Caco-2 (cell line): ENCODE measurements around the gene LRRC36. TPM values are rescaled to one million over a fixed set of nuclear protein-coding genes. Genes with fewer than 3 reads are reported as not detected.

Experiments
- BruUV-seq: library from RNA; stranded (reverse); fragments of 400-500 nt; replicated peaks from 2 replicates; lab custom pipeline; 2021; lab: Mats Ljungman, UMichigan
- CTCF ChIA-PET: fragments of 300-600 bp; sonication (Branson Sonifier 250); formaldehyde crosslinking; loops from one replicate; lab custom pipeline; 2022; ENCODE audit warnings: antibody characterized with exemption; lab: Charles Lee
- POLR2A ChIA-PET: fragments of 300-600 bp; sonication (Branson Sonifier 250); formaldehyde crosslinking; loops from one replicate; lab custom pipeline; 2022; ENCODE audit warnings: antibody characterized with exemption; lab: Charles Lee
- DNase-seq, 2 experiments: peaks; one replicate each; pipeline versions ENCODE4 v3.0.0 to v3.0.0-alpha.2; 2020 to 2022
- H3K27me3 ChIP-seq: replicated peaks from 2 replicates; pipeline ENCODE4 v1.6.0; 2011; ENCODE audit warnings: low read length; ENCODE audit not compliant: control insufficient read depth, insufficient read depth
- H3K36me3 ChIP-seq: 2 replicates; pipeline ENCODE4 v1.5.1; 2011; ENCODE audit warnings: low read length; ENCODE audit not compliant: control insufficient read depth, insufficient read depth
- H3K4me1 ChIP-seq: fragments of 250-450 bp; sonication (Bioruptor Pico); 2 replicates; pipeline ENCODE4 v1.5.1; 2020; ENCODE audit warnings: mild to moderate bottlenecking
- H3K4me3 ChIP-seq: 2 replicates; pipeline ENCODE4 v1.5.1; 2011; ENCODE audit warnings: low read depth, mild to moderate bottlenecking, control low read depth, low read length
- H3K9me3 ChIP-seq: fragments of 250-450 bp; sonication (Bioruptor Pico); 2 replicates; pipeline ENCODE4 v1.5.1; 2020; ENCODE audit warnings: mild to moderate bottlenecking, moderate library complexity
- H3K27ac Mint-ChIP-seq: one replicate; pipeline ENCODE4 v1.8.0; 2022; ENCODE audit warnings: mixed read lengths; ENCODE audit not compliant: unreplicated experiment
- H3K27me3 Mint-ChIP-seq: one replicate; pipeline ENCODE4 v1.8.0; 2022; ENCODE audit warnings: mixed read lengths; ENCODE audit not compliant: insufficient read depth, unreplicated experiment
- H3K36me3 Mint-ChIP-seq: one replicate; pipeline ENCODE4 v1.8.0; 2022; ENCODE audit warnings: mild to moderate bottlenecking, mixed read lengths; ENCODE audit not compliant: insufficient read depth, unreplicated experiment
- H3K4me1 Mint-ChIP-seq: one replicate; pipeline ENCODE4 v1.8.0; 2022; ENCODE audit warnings: low read depth, mixed read lengths; ENCODE audit not compliant: unreplicated experiment
- H3K4me3 Mint-ChIP-seq: one replicate; pipeline ENCODE4 v1.8.0; 2022; ENCODE audit warnings: mild to moderate bottlenecking, moderate library complexity, mixed read lengths; ENCODE audit not compliant: unreplicated experiment
- H3K9me3 Mint-ChIP-seq: one replicate; pipeline ENCODE4 v1.8.0; 2022; ENCODE audit warnings: mixed read lengths; ENCODE audit not compliant: unreplicated experiment
- CTCF ChIP-seq, 2 experiments: fragments of 200-600 bp in 1 of 2; IDR thresholded peaks; 1 replicate in 1 of 2; 2 replicates in 1 of 2; pipeline versions ENCODE4 v1.5.1 to v1.8.0; 2011 to 2022; ENCODE audit warnings: antibody characterized with exemption in 1 of 2, control low read depth in 1 of 2, inconsistent platforms in 1 of 2, low read depth in 1 of 2, low read length in 1 of 2, mild to moderate bottlenecking in 1 of 2, moderate library complexity in 1 of 2; ENCODE audit not compliant: insufficient read depth in 1 of 2, severe bottlenecking in 1 of 2, unreplicated experiment in 1 of 2
- intact Hi-C: fragments of 100-400 bp; cut with micrococcal nuclease; formaldehyde crosslinking; loops from one replicate; pipeline ENCODE4 v1.10.0; 2022; ENCODE audit not compliant: unreplicated experiment
- total RNA-seq: library from RNA; stranded (reverse); gene quantifications from 2 replicates; pipeline ENCODE4 v1.2.3, GENCODE V29; 2022

The LRRC36 gene
- total RNA-seq, 1 experiment from 2014 or later = not detected

- Mint-ChIP-seq H3K27ac (peak within 1 kb of the TSS; percentile 89), H3K4me1 (peaks cover 14% of the 10 kb centered on the region), H3K27me3 (no peaks in the 10 kb centered on the region), H3K9me3 (no peaks in the 10 kb centered on the region), H3K4me3 (peak within 1 kb of the TSS; percentile 91), H3K36me3 (peaks cover 11% of the 10 kb centered on the region)
- POLR2A ChIA-PET = interaction anchor here (0.5 to 1.2 kb wide), 19 partner anchors 11 to 895 kb away, joined by 3 to 14 read pairs (median 4); partner anchors contain the start of gene ATP6V0D1
- Histone ChIP-seq H3K36me3 (no peaks in the 10 kb centered on the region), H3K9me3 (no peaks in the 10 kb centered on the region), H3K4me3 (peak within 1 kb of the TSS; percentile 56), H3K27me3 (no peaks in the 10 kb centered on the region), H3K4me1 (peaks cover 19% of the 10 kb centered on the region)
- DNase-seq = peak; percentile 82 to 88
- intact Hi-C loops = loop anchor here (1.0 to 5.0 kb wide), 2 partner anchors 27 to 51 kb away; partner anchors contain the start of genes AGRP and ATP6V0D1
- CTCF ChIA-PET = interaction anchor here (0.6 to 1.5 kb wide), 16 partner anchors 12 to 1471 kb away, joined by 3 to 15 read pairs (median 6); partner anchors contain the start of genes ATP6V0D1 and FHOD1
- TF ChIP-seq CTCF (IDR thresholded peaks at IDR 0.05; ENCODE audit: insufficient read depth in 1 of 2, low read depth in 1 of 2, low read length in 1 of 2, severe bottlenecking in 1 of 2, unreplicated experiment in 1 of 2) = no peak
- TSS peak; percentile 43 for BruUV-seq
Observed at GRCh38 chr16:67430977-67431774, 104.6 kb downstream of the LRRC36 start, which contains the start of gene HSD11B2. Gene HSD11B2, plus strand, starts transcription at chr16:67431121. Its CDS starts 128 bp downstream, at chr16:67431249.

GRCh38 chr16:67431775-67432505 lies 105.3 kb downstream of the LRRC36 start:
- ChIA-PET POLR2A (interaction anchor here (0.6 to 0.7 kb wide), 5 partner anchors 8 to 166 kb away, joined by 3 to 14 read pairs (median 3); no protein-coding TSS in a partner anchor), CTCF (interaction anchor here (0.6 to 1.5 kb wide), 5 partner anchors 16 to 185 kb away, joined by 3 to 6 read pairs (median 4); no protein-coding TSS in a partner anchor)
- no peaks in the 10 kb centered on the region for H3K9me3 Mint-ChIP-seq
- Histone ChIP-seq H3K36me3 (no peaks in the 10 kb centered on the region), H3K4me1 (peaks cover 19% of the 10 kb centered on the region), H3K9me3 (no peaks in the 10 kb centered on the region), H3K27me3 (no peaks in the 10 kb centered on the region), H3K4me3 (peak overlapping the region; percentile 56)
- no peak for DNase-seq
- BruUV-seq = no TSS peak
- intact Hi-C loops = loop anchor here (1.0 to 5.0 kb wide), 2 partner anchors 28 to 50 kb away; partner anchors contain the start of genes AGRP and ATP6V0D1
- H3K27me3 Mint-ChIP-seq = no peaks in the 10 kb centered on the region
- no peak overlapping the region for H3K27ac Mint-ChIP-seq
- peaks cover 7% of the 10 kb centered on the region for H3K36me3 Mint-ChIP-seq
- peak overlapping the region; percentile 91 for H3K4me3 Mint-ChIP-seq
- peaks cover 10% of the 10 kb centered on the region for H3K4me1 Mint-ChIP-seq
- no peak for TF ChIP-seq CTCF (IDR thresholded peaks at IDR 0.05; ENCODE audit: insufficient read depth in 1 of 2, low read depth in 1 of 2, low read length in 1 of 2, severe bottlenecking in 1 of 2, unreplicated experiment in 1 of 2)

GRCh38 chr16:67432506-67432890 lies 105.9 kb downstream of the LRRC36 start:
- intact Hi-C loops = loop anchor here (5.0 kb wide), 1 partner anchor 50 kb away; the partner anchor contains the start of genes AGRP and ATP6V0D1
- peaks cover 19% of the 10 kb centered on the region for H3K4me1 ChIP-seq
- no peaks in the 10 kb centered on the region for H3K27me3 ChIP-seq
- no peaks in the 10 kb centered on the region for H3K36me3 ChIP-seq
- CTCF ChIA-PET = no interaction called here
- H3K9me3 ChIP-seq = no peaks in the 10 kb centered on the region
- Mint-ChIP-seq H3K9me3 (no peaks in the 10 kb centered on the region), H3K27me3 (no peaks in the 10 kb centered on the region), H3K27ac (no peak overlapping the region), H3K4me3 (no peak overlapping the region), H3K4me1 (peaks cover 6% of the 10 kb centered on the region), H3K36me3 (peaks cover 6% of the 10 kb centered on the region)
- POLR2A ChIA-PET = interaction anchor here (0.6 kb wide), 1 partner anchor 8 kb away, joined by 3 read pairs; no protein-coding TSS in a partner anchor
- no peak overlapping the region for H3K4me3 ChIP-seq
- DNase-seq = no peak
- TSS peak; percentile 31 for BruUV-seq
- no peak for TF ChIP-seq CTCF (IDR thresholded peaks at IDR 0.05; ENCODE audit: insufficient read depth in 1 of 2, low read depth in 1 of 2, low read length in 1 of 2, severe bottlenecking in 1 of 2, unreplicated experiment in 1 of 2)
